ENCODE results near the gene RAPGEF4.
"Not testable (repeated sequence)": the region's sequence is repeated elsewhere in the genome, so short reads cannot be mapped to it uniquely, and the experiment has no call there.

Gene RAPGEF4

DNA sequence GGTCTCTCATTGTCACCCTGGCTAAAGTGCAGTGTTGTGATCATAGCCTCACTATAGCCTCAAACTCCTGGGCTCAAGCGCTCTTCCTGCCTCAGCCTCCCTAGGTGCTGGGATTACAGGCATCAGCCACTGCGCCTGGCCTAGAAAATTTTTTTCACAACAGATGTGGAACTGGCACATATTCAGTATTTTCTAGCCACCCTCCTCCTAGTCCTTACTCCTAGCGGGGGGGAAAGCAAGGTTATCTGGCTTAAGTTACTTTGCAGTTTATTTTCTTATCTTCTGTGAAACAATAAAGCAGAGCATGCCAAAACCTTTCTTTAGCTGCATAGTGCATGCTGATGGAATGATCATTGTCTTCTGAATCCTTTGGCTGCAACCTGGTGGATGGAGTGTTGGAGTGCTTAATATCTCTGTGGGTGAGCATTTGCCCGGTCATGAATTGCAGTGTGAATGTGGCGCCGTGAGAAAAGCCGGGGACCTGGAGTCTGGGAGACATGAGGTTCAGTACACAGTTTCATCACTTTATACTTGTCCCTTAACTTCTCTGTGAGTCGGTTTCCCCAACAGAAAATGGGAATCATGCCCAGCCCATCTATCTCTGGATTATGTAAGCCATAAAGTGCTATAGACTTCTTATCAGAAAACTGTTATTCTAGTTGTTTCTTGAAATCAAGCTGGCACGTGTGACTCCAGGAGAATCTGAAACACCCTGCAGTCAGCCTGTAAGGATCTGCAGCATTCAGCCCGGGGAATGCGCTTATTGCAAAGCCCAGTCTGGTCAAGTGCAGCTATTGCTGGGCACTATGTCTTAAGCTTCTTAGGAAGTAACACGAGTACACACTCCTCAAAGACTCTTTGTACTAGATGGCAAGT lies 301.8 kb downstream of the RAPGEF4 start:
- DNase-seq (ENCODE audit: low read depth): no peak

DNA sequence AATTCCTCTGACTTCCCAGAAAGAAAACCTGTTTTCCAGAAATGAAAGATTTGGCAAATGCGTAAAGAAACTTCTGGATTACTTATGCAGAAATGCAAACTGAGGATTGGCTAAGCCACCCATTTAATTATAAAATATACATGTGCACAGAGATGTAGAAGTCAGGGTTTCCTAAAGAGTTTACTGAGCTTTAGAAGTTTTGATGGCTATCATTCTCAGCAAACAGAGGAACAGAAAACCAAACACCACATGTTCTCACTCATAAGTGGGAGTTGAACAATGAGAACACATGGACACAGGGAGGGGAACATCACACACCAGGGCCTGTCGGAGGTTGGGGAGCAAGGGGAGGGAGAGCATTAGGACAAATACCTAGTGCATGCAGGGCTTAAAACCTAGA lies 302.6 kb downstream of the RAPGEF4 start:
- H3K36me3 ChIP-seq (ENCODE audit: control insufficient read depth, insufficient read depth, low read length, severe bottlenecking); H3K9ac ChIP-seq (ENCODE audit: low read length); H3K4me1 ChIP-seq (ENCODE audit: control insufficient read depth, insufficient read depth, low read length): not testable (repeated sequence)

More for the DNA sequence above, 301.8 kb downstream of the RAPGEF4 start:
- Histone ChIP-seq H3K27me3 (replicated peaks; ENCODE audit: control insufficient read depth, insufficient read depth, low read length) (no peaks in the 10 kb centered on the region), H3K9ac (ENCODE audit: low read length) (no peak overlapping the region), H3K9me3 (ENCODE audit: control insufficient read depth, low read length) (no peaks in the 10 kb centered on the region), H3K36me3 (ENCODE audit: control insufficient read depth, insufficient read depth, low read length, severe bottlenecking) (no peaks in the 10 kb centered on the region), H3K4me3 (ENCODE audit: low read length) (no peak overlapping the region), H3K4me1 (ENCODE audit: control insufficient read depth, insufficient read depth, low read length) (peaks cover 6% of the 10 kb centered on the region)

DNA sequence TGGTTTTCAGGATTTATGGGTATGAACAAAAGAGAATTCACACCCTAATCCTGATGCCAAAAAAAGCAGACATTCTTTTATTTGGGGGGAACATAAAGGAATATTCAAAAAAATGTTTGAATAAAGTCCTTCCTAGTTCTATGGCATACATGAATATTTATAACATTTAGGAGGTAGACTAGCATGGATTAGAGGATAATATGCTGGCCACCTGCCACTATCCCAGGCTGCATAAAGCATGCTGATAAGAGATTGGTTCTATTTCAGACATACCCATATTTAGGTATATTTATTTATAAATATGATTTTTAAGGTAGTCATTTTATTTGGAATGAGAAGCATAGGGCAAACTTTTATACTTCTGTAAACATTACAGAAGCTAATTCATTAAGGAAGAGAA lies 305.1 kb downstream of the RAPGEF4 start:
- H3K9me3 ChIP-seq (ENCODE audit: control insufficient read depth, low read length): no peaks in the 10 kb centered on the region
- H3K9ac ChIP-seq (ENCODE audit: low read length): no peak overlapping the region
- H3K4me1 ChIP-seq (ENCODE audit: control insufficient read depth, insufficient read depth, low read length): peaks cover 6% of the 10 kb centered on the region
- H3K4me3 ChIP-seq (ENCODE audit: low read length): no peak overlapping the region
- no peaks in the 10 kb centered on the region for H3K36me3 ChIP-seq (ENCODE audit: control insufficient read depth, insufficient read depth, low read length, severe bottlenecking)
- no peaks in the 10 kb centered on the region for H3K27me3 ChIP-seq (replicated peaks; ENCODE audit: control insufficient read depth, insufficient read depth, low read length)
- DNase-seq (ENCODE audit: low read depth): no peak

More for the DNA sequence above, 302.6 kb downstream of the RAPGEF4 start:
- DNase-seq (ENCODE audit: low read depth); H3K27me3 ChIP-seq (replicated peaks; ENCODE audit: control insufficient read depth, insufficient read depth, low read length); H3K4me3 ChIP-seq (ENCODE audit: low read length); H3K9me3 ChIP-seq (ENCODE audit: control insufficient read depth, low read length): not testable (repeated sequence)

DNA sequence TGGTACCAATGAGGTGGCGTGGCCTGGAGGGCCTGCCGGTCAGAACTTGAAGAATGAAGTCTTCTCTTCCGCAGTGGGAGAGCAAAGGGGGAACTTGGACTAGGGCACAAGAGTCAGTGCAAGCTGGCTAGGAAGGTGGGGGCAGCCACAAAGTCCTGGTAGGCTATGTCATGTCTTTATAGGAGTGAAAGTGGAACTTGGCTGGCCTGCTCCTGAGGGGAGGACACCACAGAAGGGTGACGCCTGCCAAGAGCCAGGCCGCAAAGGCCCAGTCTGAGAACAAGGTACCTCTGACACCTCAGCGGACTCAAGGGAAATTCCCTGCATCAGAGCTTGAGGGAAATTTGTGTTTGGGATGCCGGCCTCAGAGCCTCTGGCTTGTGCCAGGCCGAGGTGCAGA lies 307.8 kb downstream of the RAPGEF4 start:
- H3K36me3 ChIP-seq (ENCODE audit: control insufficient read depth, insufficient read depth, low read length, severe bottlenecking): no peaks in the 10 kb centered on the region
- no peaks in the 10 kb centered on the region for H3K27me3 ChIP-seq (replicated peaks; ENCODE audit: control insufficient read depth, insufficient read depth, low read length)
- no peak for DNase-seq (ENCODE audit: low read depth)
- no peak overlapping the region for H3K4me3 ChIP-seq (ENCODE audit: low read length)
- peaks cover 10% of the 10 kb centered on the region for H3K4me1 ChIP-seq (ENCODE audit: control insufficient read depth, insufficient read depth, low read length)
- H3K9ac ChIP-seq (ENCODE audit: low read length): no peak overlapping the region
- H3K9me3 ChIP-seq (ENCODE audit: control insufficient read depth, low read length): no peaks in the 10 kb centered on the region

DNA sequence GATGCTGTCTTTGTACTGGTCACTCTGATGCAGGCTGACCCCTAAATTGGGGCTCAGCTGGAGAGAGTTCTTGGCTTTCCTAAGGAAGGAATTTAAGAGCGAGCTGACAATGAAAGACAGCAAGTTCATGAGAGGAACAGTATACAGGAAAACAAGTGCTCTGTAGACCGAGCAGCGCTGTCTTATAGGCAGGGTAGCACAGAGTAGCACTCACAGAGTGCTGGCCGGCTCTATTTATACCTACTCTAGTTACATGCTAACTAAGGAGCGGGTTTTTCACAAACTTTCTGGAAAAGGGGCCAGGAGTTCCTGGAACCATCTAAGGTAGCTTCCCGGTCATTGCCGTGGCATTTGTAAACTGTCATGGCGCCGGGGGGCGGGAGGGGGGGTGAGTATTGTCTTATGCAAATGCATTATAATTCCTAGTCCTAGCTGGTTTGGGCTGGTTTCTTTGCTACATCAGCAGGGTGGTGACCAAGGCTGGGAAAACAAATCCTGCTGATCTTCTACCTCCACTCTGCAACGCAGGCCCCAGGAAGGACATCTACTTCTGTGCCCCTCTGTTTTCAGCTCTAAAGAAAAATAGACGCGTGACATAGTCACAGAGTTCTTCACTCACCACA lies 308.4 kb downstream of the RAPGEF4 start:
- Histone ChIP-seq H3K9ac (ENCODE audit: low read length) (no peak overlapping the region), H3K36me3 (ENCODE audit: control insufficient read depth, insufficient read depth, low read length, severe bottlenecking) (no peaks in the 10 kb centered on the region), H3K4me1 (ENCODE audit: control insufficient read depth, insufficient read depth, low read length) (peaks cover 13% of the 10 kb centered on the region), H3K4me3 (ENCODE audit: low read length) (no peak overlapping the region), H3K27me3 (replicated peaks; ENCODE audit: control insufficient read depth, insufficient read depth, low read length) (no peaks in the 10 kb centered on the region), H3K9me3 (ENCODE audit: control insufficient read depth, low read length) (no peaks in the 10 kb centered on the region)
- DNase-seq (ENCODE audit: low read depth): no peak

DNA sequence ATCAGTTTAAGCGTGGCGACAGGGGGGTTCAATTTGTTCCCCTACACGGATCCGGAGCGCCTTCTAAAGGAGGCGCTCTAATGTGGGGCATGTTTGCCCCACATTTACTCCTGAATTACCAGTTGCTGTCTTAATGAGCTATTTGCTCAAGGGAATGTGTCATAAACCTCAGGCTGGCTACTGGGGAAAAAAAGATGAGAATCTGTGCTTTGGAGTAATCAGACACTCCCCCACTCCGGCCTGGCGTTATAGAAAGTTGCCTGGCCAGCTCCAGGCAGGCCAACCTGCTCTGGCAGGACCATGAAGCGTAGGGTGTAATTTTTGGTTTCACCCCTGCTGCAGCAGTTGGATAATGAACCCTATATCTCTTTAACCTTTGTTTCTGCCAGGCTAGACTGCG lies 309.0 kb downstream of the RAPGEF4 start:
- Histone ChIP-seq H3K27me3 (replicated peaks; ENCODE audit: control insufficient read depth, insufficient read depth, low read length) (no peaks in the 10 kb centered on the region), H3K9me3 (ENCODE audit: control insufficient read depth, low read length) (no peaks in the 10 kb centered on the region), H3K4me1 (ENCODE audit: control insufficient read depth, insufficient read depth, low read length) (peaks cover 18% of the 10 kb centered on the region), H3K4me3 (ENCODE audit: low read length) (no peak overlapping the region), H3K36me3 (ENCODE audit: control insufficient read depth, insufficient read depth, low read length, severe bottlenecking) (no peaks in the 10 kb centered on the region), H3K9ac (ENCODE audit: low read length) (no peak overlapping the region)
- no peak for DNase-seq (ENCODE audit: low read depth)

DNA sequence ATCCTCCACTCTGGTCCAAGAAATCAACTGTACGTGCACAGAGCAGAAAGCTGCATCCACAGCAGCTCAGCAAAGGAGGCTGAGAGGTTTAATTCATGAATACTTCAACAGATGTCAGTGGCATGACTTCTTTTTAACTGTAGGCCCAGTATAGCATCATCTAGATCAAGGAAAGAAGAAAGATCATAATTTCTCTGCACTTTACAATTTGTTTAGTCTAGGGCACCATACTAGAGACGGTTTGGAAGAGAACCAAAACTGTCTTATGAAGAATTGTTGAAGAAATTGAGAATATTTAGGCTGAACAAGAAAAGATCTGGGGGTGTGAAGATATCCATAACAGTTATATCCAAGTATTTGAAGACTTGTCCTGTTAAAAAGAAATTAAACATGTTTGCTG lies 309.5 kb downstream of the RAPGEF4 start:
- Histone ChIP-seq H3K36me3 (ENCODE audit: control insufficient read depth, insufficient read depth, low read length, severe bottlenecking) (no peaks in the 10 kb centered on the region), H3K4me3 (ENCODE audit: low read length) (no peak overlapping the region), H3K9me3 (ENCODE audit: control insufficient read depth, low read length) (no peaks in the 10 kb centered on the region), H3K27me3 (replicated peaks; ENCODE audit: control insufficient read depth, insufficient read depth, low read length) (no peaks in the 10 kb centered on the region), H3K9ac (ENCODE audit: low read length) (no peak overlapping the region), H3K4me1 (ENCODE audit: control insufficient read depth, insufficient read depth, low read length) (peaks cover 23% of the 10 kb centered on the region)
- no peak for DNase-seq (ENCODE audit: low read depth)

DNA sequence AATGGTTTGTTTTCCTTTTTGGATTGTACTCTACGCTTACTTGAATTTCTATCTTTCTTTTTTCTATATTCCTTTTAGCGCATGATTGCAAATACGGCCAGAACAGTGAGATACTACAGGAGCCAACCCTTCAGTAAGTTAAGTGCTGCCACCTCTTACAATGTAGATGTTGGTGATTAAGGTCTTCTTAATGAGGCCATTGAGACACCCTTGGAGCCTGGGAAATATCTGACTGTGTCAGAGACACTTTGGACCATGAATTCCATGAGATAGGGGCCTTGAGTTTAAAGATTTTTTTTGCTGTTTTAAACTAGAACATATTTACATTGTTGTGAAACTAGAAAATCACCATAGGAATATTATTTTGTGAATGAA lies 312.9 kb downstream of the RAPGEF4 start:
- Histone ChIP-seq H3K4me3 (ENCODE audit: low read length) (peak overlapping the region; percentile 22), H3K9ac (ENCODE audit: low read length) (no peak overlapping the region), H3K9me3 (ENCODE audit: control insufficient read depth, low read length) (no peaks in the 10 kb centered on the region), H3K27me3 (replicated peaks; ENCODE audit: control insufficient read depth, insufficient read depth, low read length) (no peaks in the 10 kb centered on the region), H3K4me1 (ENCODE audit: control insufficient read depth, insufficient read depth, low read length) (peaks cover 27% of the 10 kb centered on the region), H3K36me3 (ENCODE audit: control insufficient read depth, insufficient read depth, low read length, severe bottlenecking) (no peaks in the 10 kb centered on the region)
- no peak for DNase-seq (ENCODE audit: low read depth)

DNA sequence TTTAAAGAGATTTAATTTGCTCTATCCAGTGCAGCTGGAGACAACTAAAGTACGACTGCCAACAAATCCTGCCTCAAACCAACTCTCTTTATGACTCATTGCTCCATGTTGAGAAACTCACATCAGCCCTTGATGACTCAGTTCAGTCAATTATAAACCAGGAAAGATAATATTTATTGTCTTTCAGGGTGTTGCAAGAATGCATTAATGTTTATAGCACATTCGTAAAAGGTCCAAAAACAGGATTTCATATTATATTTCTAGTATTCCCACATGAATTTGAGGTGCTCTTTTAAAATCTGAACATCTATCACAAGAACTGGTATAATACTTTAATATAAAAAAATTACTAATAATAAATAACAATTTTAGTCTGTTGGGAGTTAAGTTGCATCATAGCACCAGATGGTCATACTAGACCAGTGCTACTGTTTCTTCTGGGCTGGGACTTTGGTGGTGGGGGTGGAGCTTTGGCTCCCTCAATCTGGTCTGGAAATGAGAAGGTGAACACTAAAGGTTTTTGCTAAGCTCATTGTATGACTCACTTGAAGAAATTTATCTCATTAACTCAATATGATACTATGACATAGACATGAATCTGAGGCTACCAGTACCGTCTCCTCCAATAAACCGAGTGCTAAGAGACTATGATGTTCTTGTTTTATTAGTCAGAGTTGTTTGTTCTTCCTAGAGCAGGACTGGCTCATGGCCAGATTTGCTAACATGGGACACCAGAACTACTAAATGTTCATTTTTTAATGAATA lies 313.4 kb downstream of the RAPGEF4 start:
- peak overlapping the region; percentile 63 for H3K4me3 ChIP-seq (ENCODE audit: low read length)
- H3K9ac ChIP-seq (ENCODE audit: low read length): peak overlapping the region; percentile 32
- H3K4me1 ChIP-seq (ENCODE audit: control insufficient read depth, insufficient read depth, low read length): peaks cover 30% of the 10 kb centered on the region
- no peaks in the 10 kb centered on the region for H3K36me3 ChIP-seq (ENCODE audit: control insufficient read depth, insufficient read depth, low read length, severe bottlenecking)
- H3K9me3 ChIP-seq (ENCODE audit: control insufficient read depth, low read length): no peaks in the 10 kb centered on the region
- peak; percentile 97 for DNase-seq (ENCODE audit: low read depth)
- no peaks in the 10 kb centered on the region for H3K27me3 ChIP-seq (replicated peaks; ENCODE audit: control insufficient read depth, insufficient read depth, low read length)

DNA sequence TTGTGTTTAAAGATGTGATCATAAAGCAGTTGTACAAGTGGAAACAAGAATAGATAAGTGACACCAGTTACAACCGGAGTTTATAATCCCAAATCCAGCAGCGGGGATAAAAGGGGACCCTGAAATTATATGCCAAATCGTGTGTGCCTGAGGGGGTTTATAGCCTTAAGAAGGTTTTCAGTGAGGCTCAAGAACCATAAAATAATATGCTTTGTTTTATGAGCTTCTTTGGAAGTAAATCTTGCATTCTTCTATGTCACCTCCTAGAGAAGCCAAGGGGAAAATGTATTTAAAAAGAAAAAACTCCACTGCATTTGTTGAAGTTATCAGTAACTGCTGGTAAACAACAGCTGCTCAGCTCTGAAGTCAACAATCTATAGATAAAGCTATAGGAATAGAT lies 314.2 kb downstream of the RAPGEF4 start:
- Histone ChIP-seq H3K9me3 (ENCODE audit: control insufficient read depth, low read length) (no peaks in the 10 kb centered on the region), H3K36me3 (ENCODE audit: control insufficient read depth, insufficient read depth, low read length, severe bottlenecking) (no peaks in the 10 kb centered on the region), H3K9ac (ENCODE audit: low read length) (peak overlapping the region; percentile 32), H3K4me1 (ENCODE audit: control insufficient read depth, insufficient read depth, low read length) (peaks cover 30% of the 10 kb centered on the region), H3K27me3 (replicated peaks; ENCODE audit: control insufficient read depth, insufficient read depth, low read length) (no peaks in the 10 kb centered on the region), H3K4me3 (ENCODE audit: low read length) (peak overlapping the region; percentile 63)
- no peak for DNase-seq (ENCODE audit: low read depth)

DNA sequence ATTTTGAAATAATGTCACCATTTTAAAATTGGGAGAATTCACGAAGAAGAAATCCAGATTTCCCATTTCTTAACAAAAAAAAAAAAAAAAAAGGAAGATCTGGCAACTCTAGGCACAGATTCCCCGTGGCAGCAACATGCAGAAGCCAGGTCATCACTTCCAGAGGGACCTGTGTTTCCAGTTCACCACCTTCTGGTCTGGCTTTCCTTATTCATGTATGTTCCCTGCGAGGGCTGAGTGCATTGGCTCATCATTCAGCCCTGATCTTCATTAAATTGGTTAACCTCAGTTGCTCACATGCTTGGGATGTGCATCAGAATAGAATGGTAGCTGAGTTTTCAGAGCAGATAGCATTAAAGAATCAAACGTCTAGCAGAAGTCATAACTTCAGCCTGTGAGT lies 315.0 kb downstream of the RAPGEF4 start:
- Histone ChIP-seq H3K9me3 (ENCODE audit: control insufficient read depth, low read length) (no peaks in the 10 kb centered on the region), H3K27me3 (replicated peaks; ENCODE audit: control insufficient read depth, insufficient read depth, low read length) (no peaks in the 10 kb centered on the region), H3K4me3 (ENCODE audit: low read length) (no peak overlapping the region), H3K4me1 (ENCODE audit: control insufficient read depth, insufficient read depth, low read length) (peaks cover 30% of the 10 kb centered on the region), H3K9ac (ENCODE audit: low read length) (no peak overlapping the region), H3K36me3 (ENCODE audit: control insufficient read depth, insufficient read depth, low read length, severe bottlenecking) (no peaks in the 10 kb centered on the region)
- DNase-seq (ENCODE audit: low read depth): no peak
